ENCODE data around the gene SYNE2.

DNA sequence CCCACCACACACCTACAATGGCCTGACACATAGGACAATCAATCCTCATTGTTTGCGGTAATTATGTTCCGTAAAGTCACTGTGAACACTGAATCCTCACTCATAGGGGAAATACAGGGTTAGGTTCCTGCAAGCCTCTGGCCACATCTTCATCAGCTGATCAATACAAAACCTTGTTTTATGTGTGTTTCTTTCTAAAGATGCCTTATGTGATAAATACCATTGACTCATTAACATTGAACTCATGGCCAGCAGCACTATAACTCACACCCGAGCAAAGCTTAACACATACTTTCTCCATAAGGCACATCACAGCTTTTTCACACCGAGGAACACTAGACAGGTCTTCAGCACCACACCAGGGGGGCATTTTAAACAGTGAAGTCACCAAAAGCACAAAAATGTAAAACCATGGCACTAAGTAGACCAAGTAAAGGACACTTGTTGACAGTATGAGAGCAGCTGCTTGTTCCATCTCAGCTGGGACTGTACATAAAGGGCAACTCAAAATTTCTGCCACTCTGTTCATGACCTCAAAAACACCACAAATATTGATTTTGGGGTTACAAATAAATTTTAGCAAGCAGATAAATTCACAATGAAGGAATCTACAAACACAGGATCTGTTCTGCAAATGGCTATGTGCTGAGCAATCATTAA is 380.9 kb downstream of the SYNE2 start:
- TF ChIP-seq, protein P1, sequence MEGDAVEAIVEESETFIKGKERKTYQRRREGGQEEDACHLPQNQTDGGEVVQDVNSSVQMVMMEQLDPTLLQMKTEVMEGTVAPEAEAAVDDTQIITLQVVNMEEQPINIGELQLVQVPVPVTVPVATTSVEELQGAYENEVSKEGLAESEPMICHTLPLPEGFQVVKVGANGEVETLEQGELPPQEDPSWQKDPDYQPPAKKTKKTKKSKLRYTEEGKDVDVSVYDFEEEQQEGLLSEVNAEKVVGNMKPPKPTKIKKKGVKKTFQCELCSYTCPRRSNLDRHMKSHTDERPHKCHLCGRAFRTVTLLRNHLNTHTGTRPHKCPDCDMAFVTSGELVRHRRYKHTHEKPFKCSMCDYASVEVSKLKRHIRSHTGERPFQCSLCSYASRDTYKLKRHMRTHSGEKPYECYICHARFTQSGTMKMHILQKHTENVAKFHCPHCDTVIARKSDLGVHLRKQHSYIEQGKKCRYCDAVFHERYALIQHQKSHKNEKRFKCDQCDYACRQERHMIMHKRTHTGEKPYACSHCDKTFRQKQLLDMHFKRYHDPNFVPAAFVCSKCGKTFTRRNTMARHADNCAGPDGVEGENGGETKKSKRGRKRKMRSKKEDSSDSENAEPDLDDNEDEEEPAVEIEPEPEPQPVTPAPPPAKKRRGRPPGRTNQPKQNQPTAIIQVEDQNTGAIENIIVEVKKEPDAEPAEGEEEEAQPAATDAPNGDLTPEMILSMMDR (IDR thresholded peaks at IDR 0.05; ENCODE audit: insufficient read depth, low read length, poor library complexity, severe bottlenecking): no peak
- no peak for TF ChIP-seq EZH2phosphoT487 (conservative IDR thresholded peaks at IDR 0.05; ENCODE audit: low read length)

All from SU-DHL-6 (cell line).